Measurements from ENCODE around the gene RFLNA. TPM values are rescaled to one million over a fixed set of nuclear protein-coding genes. Genes with fewer than 3 reads are reported as not detected.

Gene RFLNA
- total RNA-seq, 1 donor from 2014 or later = 1.0 TPM

GRCh38 chr12:124314207-124314606 lies 19.3 kb downstream of the RFLNA start:
- ATAC-seq = no peak

DNA sequence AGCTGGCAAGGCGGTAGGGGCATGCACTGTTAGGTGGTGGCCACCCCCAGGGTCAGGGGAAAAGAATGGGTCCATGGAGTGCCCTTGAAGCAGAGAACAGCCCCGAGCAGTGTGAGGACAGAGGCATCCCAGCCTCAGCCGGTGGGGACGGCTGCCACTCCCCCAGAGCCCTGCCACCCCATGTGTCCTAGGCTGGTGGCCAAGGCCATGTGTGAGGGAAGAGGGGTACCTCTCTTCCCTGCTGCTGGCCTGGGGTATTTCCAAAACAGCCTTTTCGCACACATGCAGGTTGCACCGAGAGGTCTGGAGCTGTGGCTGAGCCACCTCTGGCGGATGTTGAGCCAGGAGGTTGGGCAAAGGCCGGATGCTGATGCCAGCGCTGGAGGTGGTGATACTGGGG lies 19.9 kb downstream of the RFLNA start:
- ATAC-seq (no peak), DNase-seq (no peak)
- TF ChIP-seq, protein P1, sequence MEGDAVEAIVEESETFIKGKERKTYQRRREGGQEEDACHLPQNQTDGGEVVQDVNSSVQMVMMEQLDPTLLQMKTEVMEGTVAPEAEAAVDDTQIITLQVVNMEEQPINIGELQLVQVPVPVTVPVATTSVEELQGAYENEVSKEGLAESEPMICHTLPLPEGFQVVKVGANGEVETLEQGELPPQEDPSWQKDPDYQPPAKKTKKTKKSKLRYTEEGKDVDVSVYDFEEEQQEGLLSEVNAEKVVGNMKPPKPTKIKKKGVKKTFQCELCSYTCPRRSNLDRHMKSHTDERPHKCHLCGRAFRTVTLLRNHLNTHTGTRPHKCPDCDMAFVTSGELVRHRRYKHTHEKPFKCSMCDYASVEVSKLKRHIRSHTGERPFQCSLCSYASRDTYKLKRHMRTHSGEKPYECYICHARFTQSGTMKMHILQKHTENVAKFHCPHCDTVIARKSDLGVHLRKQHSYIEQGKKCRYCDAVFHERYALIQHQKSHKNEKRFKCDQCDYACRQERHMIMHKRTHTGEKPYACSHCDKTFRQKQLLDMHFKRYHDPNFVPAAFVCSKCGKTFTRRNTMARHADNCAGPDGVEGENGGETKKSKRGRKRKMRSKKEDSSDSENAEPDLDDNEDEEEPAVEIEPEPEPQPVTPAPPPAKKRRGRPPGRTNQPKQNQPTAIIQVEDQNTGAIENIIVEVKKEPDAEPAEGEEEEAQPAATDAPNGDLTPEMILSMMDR (IDR thresholded peaks at IDR 0.05) = no peak
- H3K27me3 ChIP-seq = no peaks in the 10 kb centered on the region
- H3K27ac ChIP-seq = no peak overlapping the region
- H3K36me3 ChIP-seq = no peaks in the 10 kb centered on the region
- H3K4me3 ChIP-seq = no peak overlapping the region
- intact Hi-C loops (cut with DNase I) = no loop called here
- no peaks in the 10 kb centered on the region for H3K4me1 ChIP-seq
- no peaks in the 10 kb centered on the region for H3K9me3 ChIP-seq

More at GRCh38 chr12:124314207-124314606, 19.3 kb downstream of the RFLNA start:
- Histone ChIP-seq H3K27me3 (no peaks in the 10 kb centered on the region), H3K9me3 (no peaks in the 10 kb centered on the region), H3K36me3 (no peaks in the 10 kb centered on the region), H3K4me3 (no peak overlapping the region), H3K4me1 (no peaks in the 10 kb centered on the region), H3K27ac (no peak overlapping the region)
- DNase-seq = no peak
- intact Hi-C loops (cut with DNase I) = no loop called here
- TF ChIP-seq, protein P1 (IDR thresholded peaks at IDR 0.05) = no peak

DNA sequence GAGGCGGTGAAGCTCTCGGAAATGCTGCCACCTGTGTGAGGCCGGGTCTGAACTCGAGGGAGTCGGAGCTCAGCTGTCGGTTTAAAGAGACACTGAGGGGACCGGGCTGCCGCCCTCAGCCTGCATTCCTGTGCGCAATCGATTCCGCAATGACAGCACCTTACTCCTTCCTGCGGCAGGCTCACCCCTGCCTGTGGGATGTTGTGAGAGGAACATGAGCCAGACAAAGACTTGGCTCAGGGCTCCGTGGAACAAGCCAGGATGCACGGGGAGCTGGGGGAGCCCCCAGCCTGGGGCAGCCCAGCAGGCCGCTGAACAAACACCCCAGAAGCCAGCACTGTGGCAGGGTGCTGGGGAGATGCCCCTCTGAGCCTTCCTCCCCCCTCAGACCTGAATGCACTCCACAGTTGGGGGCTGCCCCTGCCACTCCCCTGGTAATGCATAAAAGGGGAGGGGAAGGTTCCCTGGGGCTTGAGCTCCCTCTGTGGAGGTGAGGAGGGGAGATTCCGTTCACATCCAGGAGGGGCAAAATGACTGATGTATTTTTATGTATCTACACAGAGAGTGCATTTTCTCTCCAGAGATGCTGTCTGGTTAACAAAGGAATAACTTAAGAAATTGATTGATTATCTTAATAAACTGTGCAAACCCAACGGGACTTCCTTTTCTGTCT lies 20.6 kb downstream of the RFLNA start:
- Histone ChIP-seq H3K36me3 (no peaks in the 10 kb centered on the region), H3K4me1 (no peaks in the 10 kb centered on the region), H3K27ac (no peak overlapping the region), H3K9me3 (no peaks in the 10 kb centered on the region), H3K27me3 (no peaks in the 10 kb centered on the region), H3K4me3 (no peak overlapping the region)
- TF ChIP-seq, protein P1 (IDR thresholded peaks at IDR 0.05) = no peak
- DNase-seq (no peak), ATAC-seq (no peak)
- intact Hi-C loops (cut with DNase I) = no loop called here

GRCh38 chr12:124316257-124316900 lies 21.5 kb downstream of the RFLNA start:
- DNase-seq = no peak

DNA sequence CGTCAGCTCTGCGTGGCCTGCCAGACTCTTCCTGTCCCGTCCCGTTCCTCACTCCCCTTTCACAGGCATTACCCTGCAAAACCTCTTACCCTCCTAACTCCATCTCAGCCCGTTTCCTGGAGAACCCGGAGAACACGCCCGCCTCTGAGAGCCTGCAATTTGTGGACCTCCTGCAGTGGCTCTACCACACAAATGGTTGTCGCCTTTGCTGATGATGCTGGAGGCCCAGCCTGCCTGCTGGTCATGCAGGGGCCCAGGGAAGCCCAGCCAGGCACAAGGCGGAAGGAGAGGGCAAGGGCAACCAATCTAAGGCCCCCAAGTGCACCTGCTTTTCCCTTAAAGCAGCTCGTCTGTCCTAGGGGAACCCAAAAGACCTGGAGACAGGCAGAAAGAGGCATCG lies 22.5 kb downstream of the RFLNA start:
- Histone ChIP-seq H3K27ac (no peak overlapping the region), H3K9me3 (no peaks in the 10 kb centered on the region), H3K36me3 (no peaks in the 10 kb centered on the region), H3K4me3 (no peak overlapping the region), H3K27me3 (no peaks in the 10 kb centered on the region), H3K4me1 (no peaks in the 10 kb centered on the region)
- TF ChIP-seq, protein P1 (IDR thresholded peaks at IDR 0.05) = no peak
- DNase-seq (no peak), ATAC-seq (no peak)
- intact Hi-C loops (cut with DNase I) = no loop called here

More at GRCh38 chr12:124316257-124316900, 21.5 kb downstream of the RFLNA start:
- H3K36me3 ChIP-seq = no peaks in the 10 kb centered on the region
- H3K4me3 ChIP-seq = no peak overlapping the region
- no peak for ATAC-seq
- H3K9me3 ChIP-seq = no peaks in the 10 kb centered on the region
- TF ChIP-seq, protein P1 (IDR thresholded peaks at IDR 0.05) = no peak
- H3K4me1 ChIP-seq = no peaks in the 10 kb centered on the region
- H3K27me3 ChIP-seq = no peaks in the 10 kb centered on the region
- no peak overlapping the region for H3K27ac ChIP-seq
- intact Hi-C loops (cut with DNase I) = no loop called here
